Mucosa of descending colon (tissue), 3 donors: ENCODE measurements around the gene PXDN. TPM values are rescaled to one million over a fixed set of nuclear protein-coding genes. Genes with fewer than 3 reads are reported as not detected.
"Not testable (repeated sequence)": the region's sequence is repeated elsewhere in the genome, so short reads cannot be mapped to it uniquely, and the experiment has no call there.

Source experiments
- ATAC-seq: fragments of 200-7000 bp; cut with Tn5 transposase; one replicate; pipeline ENCODE4 v1.9.1; 2020; ENCODE audit warnings: mild to moderate bottlenecking, moderate library complexity
- DNase-seq, 3 donors: peaks; one replicate each; pipeline ENCODE4 v3.0.0-alpha.2; 2020
- H3K36me3 ChIP-seq: fragments of 200-600 bp; one replicate; pipeline ENCODE4 v1.8.0; 2021; ENCODE audit warnings: low read depth, mild to moderate bottlenecking
- H3K4me1 ChIP-seq: fragments of 200-600 bp; one replicate; pipeline ENCODE4 v1.8.0; 2021; ENCODE audit warnings: low read depth, mild to moderate bottlenecking
- H3K4me3 ChIP-seq: fragments of 200-600 bp; one replicate; pipeline ENCODE4 v1.8.0; 2021; ENCODE audit warnings: mild to moderate bottlenecking
- H3K9me3 ChIP-seq: fragments of 200-600 bp; one replicate; pipeline ENCODE4 v1.8.0; 2021; ENCODE audit warnings: mild to moderate bottlenecking
- intact Hi-C, 2 donors: fragments of 100-400 bp; cut with DNase I in 1 of 2; cut with micrococcal nuclease in 1 of 2; formaldehyde crosslinking; loops; one replicate each; pipeline versions ENCODE4 v1.11.0 to v1.11.1; 2022; cut with DNase I, micrococcal nuclease
- total RNA-seq, 3 donors: library from RNA; stranded (reverse); fragmentation: NEBNext Ultra II Directional in 2 of 3; extraction: Animal tissue kit (Norgen Biotek cat#: 25700) in 2 of 3; gene quantifications; one replicate each; pipeline versions ENCODE4 v1.2.1 to v1.2.4, GENCODE V29; 2021 to 2023
- TF ChIP-seq, protein P1 (sequence below): fragments of 200-600 bp; IDR thresholded peaks from one replicate; pipeline ENCODE4 v1.8.0; 2022; ENCODE audit warnings: antibody characterized with exemption, mild to moderate bottlenecking
- donor health status: DM: no; HTN: no; CAD: no; lungs with moderate emphysema.
- donor health status: DM: no; HTN: no; CAD: no.
- donor health status: DM: no; HTN: yes; CAD: no.

Gene PXDN
- total RNA-seq, 3 donors from 2014 or later = 9.3 to 52.4 (median 11.9) TPM

DNA sequence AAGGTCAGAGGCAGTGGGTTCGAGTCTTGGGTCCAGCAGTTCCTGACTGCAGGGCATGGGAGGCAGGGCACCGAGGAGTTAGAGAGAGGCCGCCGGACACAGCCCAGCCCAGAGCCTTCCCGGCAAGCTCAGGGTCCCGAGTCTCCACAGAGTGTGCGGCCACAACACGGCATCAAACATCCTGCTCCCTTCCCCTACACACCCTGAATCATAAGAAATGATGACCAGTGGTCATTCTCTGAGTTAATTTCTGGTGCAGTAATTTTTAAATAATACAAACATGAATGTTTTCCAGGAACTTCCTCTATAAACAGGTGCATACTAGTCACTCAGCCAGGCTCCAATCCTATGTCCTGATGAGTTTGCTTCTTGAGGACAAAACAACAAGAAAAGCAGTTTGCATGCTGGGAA is 118.0 kb downstream of the PXDN start:
- ATAC-seq (no peak), DNase-seq (no peak)
- intact Hi-C loops = no loop called here
- TF ChIP-seq, protein P1, sequence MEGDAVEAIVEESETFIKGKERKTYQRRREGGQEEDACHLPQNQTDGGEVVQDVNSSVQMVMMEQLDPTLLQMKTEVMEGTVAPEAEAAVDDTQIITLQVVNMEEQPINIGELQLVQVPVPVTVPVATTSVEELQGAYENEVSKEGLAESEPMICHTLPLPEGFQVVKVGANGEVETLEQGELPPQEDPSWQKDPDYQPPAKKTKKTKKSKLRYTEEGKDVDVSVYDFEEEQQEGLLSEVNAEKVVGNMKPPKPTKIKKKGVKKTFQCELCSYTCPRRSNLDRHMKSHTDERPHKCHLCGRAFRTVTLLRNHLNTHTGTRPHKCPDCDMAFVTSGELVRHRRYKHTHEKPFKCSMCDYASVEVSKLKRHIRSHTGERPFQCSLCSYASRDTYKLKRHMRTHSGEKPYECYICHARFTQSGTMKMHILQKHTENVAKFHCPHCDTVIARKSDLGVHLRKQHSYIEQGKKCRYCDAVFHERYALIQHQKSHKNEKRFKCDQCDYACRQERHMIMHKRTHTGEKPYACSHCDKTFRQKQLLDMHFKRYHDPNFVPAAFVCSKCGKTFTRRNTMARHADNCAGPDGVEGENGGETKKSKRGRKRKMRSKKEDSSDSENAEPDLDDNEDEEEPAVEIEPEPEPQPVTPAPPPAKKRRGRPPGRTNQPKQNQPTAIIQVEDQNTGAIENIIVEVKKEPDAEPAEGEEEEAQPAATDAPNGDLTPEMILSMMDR = no peak
- peaks cover 6% of the 10 kb centered on the region for H3K4me1 ChIP-seq
- H3K4me3 ChIP-seq = no peak overlapping the region
- H3K36me3 ChIP-seq = no peaks in the 10 kb centered on the region
- no peaks in the 10 kb centered on the region for H3K9me3 ChIP-seq

DNA sequence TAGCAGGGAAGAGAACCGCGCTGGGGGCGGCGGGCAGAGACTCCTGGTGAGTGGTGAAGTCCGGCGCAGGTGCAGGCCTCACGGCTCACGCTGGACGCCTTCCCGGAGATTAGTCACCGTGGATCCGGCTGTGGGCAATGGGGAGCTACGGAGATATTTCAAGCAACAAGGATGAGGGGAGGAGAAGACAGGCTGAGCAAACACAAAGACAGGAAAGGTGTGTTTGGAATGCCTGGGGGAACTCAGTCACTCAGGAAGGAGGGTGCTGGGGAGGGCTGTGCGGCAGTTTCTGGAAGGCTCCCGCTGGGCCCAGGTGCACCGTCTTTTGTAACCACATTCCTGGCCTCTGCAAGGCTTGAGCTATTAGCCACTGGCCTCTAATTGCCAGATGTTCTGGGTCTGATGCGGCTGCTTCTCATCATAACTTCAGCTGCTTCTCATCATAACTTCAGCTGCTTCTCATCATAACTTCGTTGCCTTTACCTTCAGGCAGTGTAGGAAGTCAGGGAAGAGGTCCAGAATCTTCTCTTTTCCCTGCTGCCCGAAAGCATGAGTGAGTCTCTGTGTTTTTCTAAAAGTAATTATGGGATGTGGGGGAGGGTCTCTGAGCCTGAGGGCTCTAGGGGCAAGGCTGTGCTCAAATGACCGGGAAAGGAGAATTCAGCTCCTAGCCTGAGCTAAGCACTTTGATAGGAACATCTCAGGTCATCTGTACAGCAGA is 118.9 kb downstream of the PXDN start:
- Histone ChIP-seq H3K4me1 (no peaks in the 10 kb centered on the region), H3K36me3 (no peaks in the 10 kb centered on the region), H3K9me3 (no peaks in the 10 kb centered on the region), H3K4me3 (no peak overlapping the region)
- DNase-seq = no peak
- ATAC-seq = peak; percentile 65
- intact Hi-C loops = no loop called here
- TF ChIP-seq, protein P1 = no peak

DNA sequence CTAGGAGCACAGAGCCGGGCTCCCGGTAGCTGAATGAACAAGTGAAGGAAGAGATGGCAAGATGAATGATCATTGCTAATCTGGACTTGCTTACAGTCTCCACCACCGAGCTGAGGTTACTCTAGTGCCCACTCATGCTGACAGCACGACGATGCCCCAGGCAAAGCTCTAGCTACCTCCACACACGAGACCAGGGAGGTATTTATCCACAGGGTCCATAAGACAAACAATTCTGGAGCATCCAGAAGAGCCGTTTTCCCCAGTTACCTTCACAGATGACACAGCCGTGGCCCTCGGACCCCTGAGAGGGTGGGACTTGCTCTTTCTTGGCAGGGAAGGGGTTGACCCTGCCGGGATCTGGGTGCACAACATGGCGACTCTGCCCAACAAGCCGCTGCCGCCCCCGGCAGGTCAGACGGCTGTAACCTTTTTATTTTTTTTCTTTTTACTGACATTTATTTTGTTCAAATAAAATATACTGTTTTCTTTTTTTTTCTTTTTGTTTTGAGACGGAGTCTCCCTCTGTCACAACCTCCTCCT is 120.3 kb downstream of the PXDN start:
- H3K9me3 ChIP-seq = no peaks in the 10 kb centered on the region
- ATAC-seq = no peak
- TF ChIP-seq, protein P1 = no peak

DNA sequence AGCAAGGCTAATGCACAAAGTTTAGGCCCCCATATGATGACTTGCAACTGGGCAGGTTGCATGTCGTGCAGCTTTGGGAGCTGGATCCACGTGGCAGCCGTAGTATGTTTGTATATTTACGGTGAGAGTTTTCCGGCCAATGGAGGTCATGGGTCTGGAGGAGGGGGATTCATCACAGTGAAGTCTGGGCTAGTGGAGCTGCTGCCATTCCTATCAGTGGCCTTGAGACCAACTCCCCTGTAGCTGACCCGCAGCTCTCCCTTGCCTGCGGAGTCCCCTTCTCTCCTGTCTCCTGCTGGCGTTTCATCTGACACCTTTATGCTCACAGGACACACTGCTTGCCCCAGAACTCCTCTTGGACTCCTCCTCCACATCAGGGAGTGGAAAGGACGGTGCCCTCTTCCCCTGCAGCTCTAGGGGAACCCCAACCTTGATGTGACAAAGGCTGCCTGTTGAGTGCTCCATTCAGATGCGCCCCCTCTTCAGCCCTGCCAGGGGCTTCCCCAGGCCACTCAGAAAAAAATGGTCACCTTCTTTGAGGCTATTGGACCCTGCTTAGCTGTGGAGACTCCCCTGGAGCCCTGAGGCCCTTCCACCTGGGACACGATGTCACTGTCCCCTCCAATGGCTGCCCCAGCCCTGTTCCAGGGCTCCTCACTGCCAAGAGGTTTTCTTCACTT is 121.7 kb downstream of the PXDN start:
- TF ChIP-seq, protein P1 = no peak
- no peak for DNase-seq
- Histone ChIP-seq H3K9me3 (no peaks in the 10 kb centered on the region), H3K4me3 (no peak overlapping the region), H3K36me3 (no peaks in the 10 kb centered on the region), H3K4me1 (peaks cover 8% of the 10 kb centered on the region)
- no peak for ATAC-seq
- intact Hi-C loops = no loop called here

More for the DNA sequence above, 120.3 kb downstream of the PXDN start:
- no peaks in the 10 kb centered on the region for H3K4me1 ChIP-seq
- H3K36me3 ChIP-seq = no peaks in the 10 kb centered on the region
- no peak for DNase-seq
- no peak overlapping the region for H3K4me3 ChIP-seq
- intact Hi-C loops = no loop called here

DNA sequence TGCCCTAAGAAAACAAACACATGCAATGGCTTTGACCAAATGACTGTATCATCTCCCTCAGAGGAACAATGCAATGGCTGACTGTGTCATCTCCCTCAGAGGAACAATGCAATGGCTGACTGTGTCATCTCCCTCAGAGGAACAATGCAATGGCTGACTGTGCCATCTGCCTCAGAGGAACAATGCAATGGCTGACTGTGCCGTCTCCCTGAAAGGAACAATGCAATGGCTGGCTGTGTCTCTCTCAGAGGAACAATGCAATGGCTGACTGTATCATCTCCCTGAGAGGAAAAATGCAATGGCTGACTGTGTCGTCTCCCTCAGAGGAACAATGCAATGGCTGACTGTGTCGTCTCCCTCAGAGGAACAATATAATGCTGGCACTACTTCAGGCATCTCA is 122.3 kb downstream of the PXDN start:
- intact Hi-C loops, H3K36me3 ChIP-seq, DNase-seq, ATAC-seq, H3K9me3 ChIP-seq, H3K4me3 ChIP-seq: not testable (repeated sequence)
- H3K4me1 ChIP-seq = peaks cover 14% of the 10 kb centered on the region

DNA sequence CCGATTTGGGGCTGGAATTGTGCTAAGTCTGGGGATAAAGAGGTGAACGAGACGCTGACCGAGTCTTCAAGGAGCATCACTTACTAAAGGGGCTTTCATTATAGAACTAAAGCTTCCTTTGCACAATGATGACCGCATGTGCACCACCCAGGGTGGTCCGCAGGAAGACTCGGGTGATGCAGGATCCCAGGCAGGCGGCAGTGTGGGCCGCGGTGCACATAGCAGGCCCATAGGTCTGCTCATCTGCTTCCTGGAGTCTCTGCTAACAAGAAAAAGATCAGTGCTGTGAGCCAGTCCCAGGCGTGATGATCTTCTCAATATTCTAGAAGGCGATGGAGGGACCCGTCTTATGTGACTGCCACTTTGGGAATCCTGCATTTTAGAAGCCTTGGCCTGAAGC is 122.8 kb downstream of the PXDN start:
- ATAC-seq = no peak
- intact Hi-C loops = no loop called here
- no peaks in the 10 kb centered on the region for H3K36me3 ChIP-seq
- H3K9me3 ChIP-seq = no peaks in the 10 kb centered on the region
- TF ChIP-seq, protein P1 = no peak
- DNase-seq = no peak
- no peak overlapping the region for H3K4me3 ChIP-seq
- peaks cover 14% of the 10 kb centered on the region for H3K4me1 ChIP-seq
